CD4-positive, alpha-beta memory T cell (primary cell): ENCODE measurements around the gene NRG3. TPM values are rescaled to one million over a fixed set of nuclear protein-coding genes. Genes with fewer than 3 reads are reported as not detected.

Source experiments
- CTCF ChIA-PET: fragments of 350-600 bp; sonication (Branson Sonifier 250); formaldehyde crosslinking; loops from one replicate; lab custom pipeline; 2021; ENCODE audit warnings: inconsistent platforms; ENCODE audit not compliant: partially characterized antibody; lab: Charles Lee
- POLR2A ChIA-PET: fragments of 350-600 bp; sonication (Branson Sonifier 250); formaldehyde crosslinking; loops from one replicate; lab custom pipeline; 2021; ENCODE audit not compliant: partially characterized antibody; lab: Charles Lee
- DNase-seq, 5 donors: peaks; one replicate each; pipeline versions ENCODE4 v3.0.0 to v3.0.0-alpha.2; 2020 to 2022; ENCODE audit warnings: mixed read lengths in 1 of 5
- H3K27ac ChIP-seq: one replicate; pipeline ENCODE4 v1.7.0; 2013; ENCODE audit warnings: low read depth, low read length
- H3K27me3 ChIP-seq: 2 replicates; pipeline ENCODE4 v1.7.0; 2013; ENCODE audit warnings: mild to moderate bottlenecking, low read length, moderate library complexity; ENCODE audit not compliant: insufficient read depth
- H3K36me3 ChIP-seq: 2 replicates; pipeline ENCODE4 v1.7.0; 2013; ENCODE audit warnings: mild to moderate bottlenecking, low read length, moderate library complexity; ENCODE audit not compliant: insufficient read depth
- H3K4me1 ChIP-seq: 2 replicates; pipeline ENCODE4 v1.7.0; 2013; ENCODE audit warnings: mild to moderate bottlenecking, low read length, moderate library complexity; ENCODE audit not compliant: insufficient read depth
- H3K4me3 ChIP-seq, 2 donors: one replicate each; pipeline ENCODE4 v1.7.0; 2013; ENCODE audit warnings: low read length in 2 of 2, mild to moderate bottlenecking in 1 of 2
- H3K9me3 ChIP-seq, 2 donors: one replicate each; pipeline ENCODE4 v1.7.0; 2013; ENCODE audit warnings: low read length in 2 of 2, control low read depth in 1 of 2; ENCODE audit not compliant: control insufficient read depth in 1 of 2
- H3K27ac Mint-ChIP-seq, 7 donors: one replicate each; pipeline ENCODE4 v1.8.0; 2020 to 2021; ENCODE audit warnings: mixed read lengths in 7 of 7, mild to moderate bottlenecking in 6 of 7, inconsistent platforms in 3 of 7, moderate library complexity in 3 of 7
- H3K27me3 Mint-ChIP-seq, 2 donors: one replicate each; pipeline ENCODE4 v1.8.0; 2020 to 2021; ENCODE audit warnings: mixed read lengths in 2 of 2
- H3K36me3 Mint-ChIP-seq, 2 donors: one replicate each; pipeline ENCODE4 v1.8.0; 2020 to 2021; ENCODE audit warnings: mixed read lengths in 2 of 2, inconsistent platforms in 1 of 2, mild to moderate bottlenecking in 1 of 2
- H3K4me1 Mint-ChIP-seq, 4 donors: one replicate each; pipeline ENCODE4 v1.8.0; 2020 to 2021; ENCODE audit warnings: mixed read lengths in 4 of 4, mild to moderate bottlenecking in 1 of 4
- H3K4me3 Mint-ChIP-seq, 8 donors: one replicate each; pipeline ENCODE4 v1.8.0; 2020 to 2021; ENCODE audit warnings: mixed read lengths in 8 of 8, mild to moderate bottlenecking in 7 of 8, moderate library complexity in 6 of 8, inconsistent platforms in 3 of 8
- H3K9me3 Mint-ChIP-seq, 8 donors: one replicate each; pipeline ENCODE4 v1.8.0; 2020 to 2021; ENCODE audit warnings: mixed read lengths in 8 of 8, mild to moderate bottlenecking in 5 of 8, inconsistent platforms in 3 of 8, moderate library complexity in 1 of 8
- intact Hi-C: fragments of 100-400 bp; cut with micrococcal nuclease; formaldehyde crosslinking; loops from one replicate; pipeline ENCODE4 v1.15.1; 2023
- polyA plus RNA-seq, 2 donors: library from polyadenylated mRNA; unstranded; fragments of 300-500 nt; fragmentation: Illumina TruSeq; gene quantifications; one replicate each; pipeline ENCODE4 v1.2.3, GENCODE V29; 2021
- total RNA-seq, 2 experiments: library from RNA; stranded (reverse); gene quantifications; one replicate each; pipeline ENCODE4 v1.2.3, GENCODE V29; 2021

NRG3 gene
- total and polyA plus RNA-seq, 4 experiments from 2014 or later, result not detected

- no peaks in the 10 kb centered on the region for H3K36me3 Mint-ChIP-seq
- H3K4me3 Mint-ChIP-seq, result no peak overlapping the region
- ChIA-PET CTCF (no interaction called here), POLR2A (no interaction called here)
- no peaks in the 10 kb centered on the region for H3K9me3 ChIP-seq
- H3K4me1 ChIP-seq, result no peaks in the 10 kb centered on the region
- H3K9me3 Mint-ChIP-seq, result peaks cover 0 to 10% (median 4%) of the 10 kb centered on the region in 8 donors
- intact Hi-C loops, result no loop called here
- H3K27ac ChIP-seq, result no peak overlapping the region
- no peaks in the 10 kb centered on the region for H3K27me3 Mint-ChIP-seq
- DNase-seq, result no peak
- no peak overlapping the region for H3K27ac Mint-ChIP-seq
- H3K36me3 ChIP-seq, result no peaks in the 10 kb centered on the region
- no peaks in the 10 kb centered on the region for H3K4me1 Mint-ChIP-seq
- no peaks in the 10 kb centered on the region for H3K27me3 ChIP-seq
- no peak overlapping the region for H3K4me3 ChIP-seq
These were observed 520.0 kb downstream of the NRG3 start for GRCh38 chr10:82394987-82395386.

- Mint-ChIP-seq H3K27ac (no peak overlapping the region), H3K4me3 (no peak overlapping the region), H3K4me1 (no peaks in the 10 kb centered on the region), H3K36me3 (no peaks in the 10 kb centered on the region), H3K9me3 (peaks cover 0 to 10% (median 4%) of the 10 kb centered on the region in 8 donors), H3K27me3 (no peaks in the 10 kb centered on the region)
- POLR2A ChIA-PET, result no interaction called here
- CTCF ChIA-PET, result no interaction called here
- H3K9me3 ChIP-seq, result no peaks in the 10 kb centered on the region
- H3K36me3 ChIP-seq, result no peaks in the 10 kb centered on the region
- intact Hi-C loops, result no loop called here
- no peaks in the 10 kb centered on the region for H3K4me1 ChIP-seq
- no peak overlapping the region for H3K4me3 ChIP-seq
- H3K27ac ChIP-seq, result no peak overlapping the region
- no peaks in the 10 kb centered on the region for H3K27me3 ChIP-seq
- no peak for DNase-seq
These were observed 521.9 kb downstream of the NRG3 start for GRCh38 chr10:82396886-82397285.

GRCh38 chr10:82397854-82398253, 522.9 kb downstream of the NRG3 start:
- H3K4me3 Mint-ChIP-seq, result no peak overlapping the region
- no peak overlapping the region for H3K27ac ChIP-seq
- DNase-seq, result no peak
- no peak overlapping the region for H3K4me3 ChIP-seq
- no peaks in the 10 kb centered on the region for H3K36me3 ChIP-seq
- peaks cover 0 to 7% (median 6%) of the 10 kb centered on the region in 8 donors for H3K9me3 Mint-ChIP-seq
- H3K4me1 ChIP-seq, result no peaks in the 10 kb centered on the region
- intact Hi-C loops, result no loop called here
- POLR2A ChIA-PET, result no interaction called here
- no peaks in the 10 kb centered on the region for H3K9me3 ChIP-seq
- no peak overlapping the region for H3K27ac Mint-ChIP-seq
- no peaks in the 10 kb centered on the region for H3K4me1 Mint-ChIP-seq
- CTCF ChIA-PET, result no interaction called here
- no peaks in the 10 kb centered on the region for H3K27me3 ChIP-seq
- no peaks in the 10 kb centered on the region for H3K27me3 Mint-ChIP-seq
- no peaks in the 10 kb centered on the region for H3K36me3 Mint-ChIP-seq

GRCh38 chr10:82399850-82400249, 524.9 kb downstream of the NRG3 start:
- no peaks in the 10 kb centered on the region for H3K9me3 ChIP-seq
- peaks cover 0 to 8% (median 5%) of the 10 kb centered on the region in 8 donors for H3K9me3 Mint-ChIP-seq
- H3K27me3 Mint-ChIP-seq, result no peaks in the 10 kb centered on the region
- CTCF ChIA-PET, result no interaction called here
- H3K4me1 ChIP-seq, result no peaks in the 10 kb centered on the region
- H3K4me3 Mint-ChIP-seq, result no peak overlapping the region
- H3K27me3 ChIP-seq, result no peaks in the 10 kb centered on the region
- no peak for DNase-seq
- no peaks in the 10 kb centered on the region for H3K4me1 Mint-ChIP-seq
- H3K27ac ChIP-seq, result no peak overlapping the region
- H3K36me3 Mint-ChIP-seq, result no peaks in the 10 kb centered on the region
- POLR2A ChIA-PET, result no interaction called here
- no peak overlapping the region for H3K4me3 ChIP-seq
- no peak overlapping the region for H3K27ac Mint-ChIP-seq
- intact Hi-C loops, result no loop called here
- H3K36me3 ChIP-seq, result no peaks in the 10 kb centered on the region

GRCh38 chr10:82400841-82401240, 525.8 kb downstream of the NRG3 start:
- no peaks in the 10 kb centered on the region for H3K9me3 ChIP-seq
- H3K4me1 ChIP-seq, result no peaks in the 10 kb centered on the region
- no peak overlapping the region for H3K27ac Mint-ChIP-seq
- H3K27me3 Mint-ChIP-seq, result no peaks in the 10 kb centered on the region
- peaks cover 1 to 12% (median 8%) of the 10 kb centered on the region in 8 donors for H3K9me3 Mint-ChIP-seq
- no peaks in the 10 kb centered on the region for H3K4me1 Mint-ChIP-seq
- ChIA-PET POLR2A (no interaction called here), CTCF (no interaction called here)
- H3K36me3 ChIP-seq, result no peaks in the 10 kb centered on the region
- no peak for DNase-seq
- no peaks in the 10 kb centered on the region for H3K27me3 ChIP-seq
- H3K36me3 Mint-ChIP-seq, result no peaks in the 10 kb centered on the region
- H3K4me3 ChIP-seq, result no peak overlapping the region
- intact Hi-C loops, result no loop called here
- H3K27ac ChIP-seq, result no peak overlapping the region
- no peak overlapping the region for H3K4me3 Mint-ChIP-seq

- no peak for DNase-seq
- Mint-ChIP-seq H3K4me1 (no peaks in the 10 kb centered on the region), H3K27ac (no peak overlapping the region), H3K9me3 (peaks cover 3 to 10% (median 6%) of the 10 kb centered on the region in 8 donors), H3K4me3 (no peak overlapping the region), H3K27me3 (no peaks in the 10 kb centered on the region), H3K36me3 (no peaks in the 10 kb centered on the region)
- H3K4me1 ChIP-seq, result no peaks in the 10 kb centered on the region
- ChIA-PET POLR2A (no interaction called here), CTCF (no interaction called here)
- H3K27ac ChIP-seq, result no peak overlapping the region
- no peaks in the 10 kb centered on the region for H3K36me3 ChIP-seq
- intact Hi-C loops, result no loop called here
- no peak overlapping the region for H3K4me3 ChIP-seq
- no peaks in the 10 kb centered on the region for H3K9me3 ChIP-seq
- no peaks in the 10 kb centered on the region for H3K27me3 ChIP-seq
These were observed 528.0 kb downstream of the NRG3 start for GRCh38 chr10:82402906-82403401.

- intact Hi-C loops, result no loop called here
- DNase-seq, result no peak
- no peak overlapping the region for H3K27ac Mint-ChIP-seq
- H3K36me3 Mint-ChIP-seq, result no peaks in the 10 kb centered on the region
- Histone ChIP-seq H3K9me3 (no peaks in the 10 kb centered on the region), H3K27ac (no peak overlapping the region), H3K4me3 (no peak overlapping the region), H3K4me1 (no peaks in the 10 kb centered on the region), H3K36me3 (no peaks in the 10 kb centered on the region), H3K27me3 (no peaks in the 10 kb centered on the region)
- POLR2A ChIA-PET, result no interaction called here
- no peaks in the 10 kb centered on the region for H3K4me1 Mint-ChIP-seq
- CTCF ChIA-PET, result no interaction called here
- peaks cover 0 to 11% (median 4%) of the 10 kb centered on the region in 8 donors for H3K9me3 Mint-ChIP-seq
- no peaks in the 10 kb centered on the region for H3K27me3 Mint-ChIP-seq
- no peak overlapping the region for H3K4me3 Mint-ChIP-seq
These were observed 534.7 kb downstream of the NRG3 start for GRCh38 chr10:82409671-82410070.

GRCh38 chr10:82411416-82411815, 536.4 kb downstream of the NRG3 start:
- POLR2A ChIA-PET, result no interaction called here
- H3K4me1 Mint-ChIP-seq, result no peaks in the 10 kb centered on the region

More at GRCh38 chr10:82411416-82411815, 536.4 kb downstream of the NRG3 start:
- no peak overlapping the region for H3K27ac ChIP-seq
- no peaks in the 10 kb centered on the region for H3K4me1 ChIP-seq
- no peaks in the 10 kb centered on the region for H3K36me3 Mint-ChIP-seq
- peaks cover 0 to 5% (median under 1%) of the 10 kb centered on the region in 8 donors for H3K9me3 Mint-ChIP-seq
- H3K36me3 ChIP-seq, result no peaks in the 10 kb centered on the region
- no peak for DNase-seq
- H3K27ac Mint-ChIP-seq, result no peak overlapping the region
- intact Hi-C loops, result no loop called here
- H3K27me3 ChIP-seq, result no peaks in the 10 kb centered on the region
- no peaks in the 10 kb centered on the region for H3K27me3 Mint-ChIP-seq
- no peak overlapping the region for H3K4me3 ChIP-seq
- H3K4me3 Mint-ChIP-seq, result no peak overlapping the region
- no peaks in the 10 kb centered on the region for H3K9me3 ChIP-seq
- CTCF ChIA-PET, result no interaction called here
